Middle frontal gyrus (tissue), 1 donor: Measurements from ENCODE around the gene IER5L.

Source experiments
- DNase-seq: peaks from one replicate; pipeline ENCODE4 v3.0.0-alpha.2; 2015; ENCODE audit warnings: low spot score; ENCODE audit errors: extremely low spot score

IER5L gene

DNA sequence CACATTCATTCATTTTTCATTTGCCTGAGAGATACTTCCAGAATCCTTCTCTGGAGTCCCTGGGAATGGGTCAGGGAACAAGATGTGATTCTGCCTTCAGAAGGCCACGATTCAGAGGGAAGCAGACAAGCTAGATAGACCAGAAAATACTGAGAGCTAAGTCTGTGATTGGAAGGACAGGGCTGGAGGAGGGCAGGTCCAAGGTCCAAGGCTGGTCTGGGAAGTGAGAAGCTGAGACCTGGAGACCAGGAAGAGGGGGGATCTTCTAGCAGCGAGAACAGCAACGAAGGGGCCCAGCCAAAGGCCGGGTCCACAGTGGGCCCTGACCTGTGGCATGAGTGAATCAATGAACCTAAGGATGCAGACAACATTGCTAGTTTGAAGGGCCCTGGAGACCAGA, 4.1 kb upstream of the IER5L start:
- DNase-seq: no peak

GRCh38 chr9:129181246-129181645, 3.2 kb upstream of the IER5L start:
- DNase-seq: no peak

- no peak for DNase-seq
These were observed 714 bp upstream of the IER5L start for GRCh38 chr9:129178568-129179382.

- no peak for DNase-seq
These were observed 644 bp downstream of the IER5L start for GRCh38 chr9:129177443-129177790.

- DNase-seq: no peak
These were observed 1.2 kb downstream of the IER5L start for GRCh38 chr9:129176701-129177442.

DNA sequence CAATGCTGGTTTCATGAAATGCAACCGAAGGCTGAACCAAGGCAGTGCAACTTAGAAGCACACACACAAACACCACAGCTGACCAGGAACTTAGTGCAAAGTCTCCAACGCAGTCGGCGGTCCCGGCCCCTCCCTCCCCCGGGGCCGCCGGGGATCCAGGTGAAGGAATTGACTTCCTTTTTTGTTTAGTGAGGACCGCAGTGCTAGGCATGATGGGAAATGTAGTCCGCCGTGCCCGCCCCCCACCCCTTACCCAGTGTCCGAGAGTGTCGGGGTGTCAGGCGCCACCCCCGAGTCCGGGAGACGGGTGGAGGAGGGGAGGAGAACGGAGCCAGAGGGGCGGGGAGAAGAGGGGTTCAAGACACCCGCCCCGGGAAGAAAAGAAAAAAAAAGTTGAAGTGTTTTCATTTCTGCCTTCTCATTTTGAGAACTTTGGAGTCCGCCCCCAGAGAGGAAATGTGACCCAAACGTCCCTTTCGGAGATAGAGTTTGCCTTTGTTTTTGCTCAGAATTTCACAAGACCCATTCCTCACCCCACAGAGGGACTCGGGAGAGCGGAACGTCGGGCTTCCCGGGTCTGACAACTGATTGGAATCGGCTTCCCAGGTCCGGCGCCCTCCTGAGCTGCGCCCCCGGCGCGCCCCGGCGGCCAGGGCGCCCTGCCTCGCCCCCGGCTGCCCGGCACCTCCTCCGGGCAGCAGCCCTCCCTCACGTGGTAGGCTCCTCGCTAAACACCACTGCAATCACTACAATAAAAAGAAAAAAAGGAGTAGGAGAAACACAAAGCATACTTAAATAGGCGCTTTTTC, 2.0 kb downstream of the IER5L start:
- DNase-seq: peak; percentile 52

GRCh38 chr9:129175515-129175824, 2.6 kb downstream of the IER5L start:
- DNase-seq: peak; percentile 24

DNA sequence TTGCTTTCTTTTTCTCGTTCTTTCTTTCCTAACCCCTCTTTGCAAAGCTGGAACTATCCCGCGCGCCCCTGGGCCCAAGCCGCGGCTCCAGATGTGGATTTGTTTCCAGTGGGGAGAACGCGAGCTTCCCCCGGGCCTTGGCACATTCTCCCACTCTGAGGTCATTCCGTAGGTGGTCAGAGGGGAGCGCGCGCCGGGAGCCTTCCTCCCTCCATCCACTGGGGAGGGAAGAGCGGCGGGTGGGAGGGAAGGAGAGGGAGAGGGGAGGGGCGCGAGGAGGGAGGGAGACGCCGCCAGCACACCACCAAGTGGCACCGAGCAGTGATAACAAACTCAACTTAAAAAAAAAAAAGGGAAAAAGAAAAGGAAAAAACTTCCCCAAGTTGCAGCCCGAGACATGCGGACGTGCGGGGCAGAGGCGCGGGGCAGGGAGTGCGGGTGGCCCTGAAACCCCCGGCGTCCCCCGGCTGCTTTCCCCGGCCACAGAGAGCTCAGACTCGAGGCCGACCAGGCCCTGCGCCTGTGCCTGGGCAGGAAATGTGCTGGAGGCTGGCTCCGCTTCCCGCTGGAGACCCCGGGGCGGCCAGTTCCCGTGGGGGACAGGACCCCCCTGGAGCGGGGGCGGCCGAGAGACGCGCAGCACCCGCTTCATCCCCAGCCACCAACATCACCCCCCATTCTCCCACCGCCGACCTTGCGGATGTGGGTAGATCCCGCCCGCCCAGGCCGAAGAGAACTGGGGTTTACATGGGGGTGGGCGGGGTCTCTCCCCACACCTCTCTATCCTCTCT, 3.1 kb downstream of the IER5L start:
- DNase-seq: peak; percentile 31

- DNase-seq: peak; percentile 85
These were observed 3.8 kb downstream of the IER5L start for GRCh38 chr9:129174102-129174723.

DNA sequence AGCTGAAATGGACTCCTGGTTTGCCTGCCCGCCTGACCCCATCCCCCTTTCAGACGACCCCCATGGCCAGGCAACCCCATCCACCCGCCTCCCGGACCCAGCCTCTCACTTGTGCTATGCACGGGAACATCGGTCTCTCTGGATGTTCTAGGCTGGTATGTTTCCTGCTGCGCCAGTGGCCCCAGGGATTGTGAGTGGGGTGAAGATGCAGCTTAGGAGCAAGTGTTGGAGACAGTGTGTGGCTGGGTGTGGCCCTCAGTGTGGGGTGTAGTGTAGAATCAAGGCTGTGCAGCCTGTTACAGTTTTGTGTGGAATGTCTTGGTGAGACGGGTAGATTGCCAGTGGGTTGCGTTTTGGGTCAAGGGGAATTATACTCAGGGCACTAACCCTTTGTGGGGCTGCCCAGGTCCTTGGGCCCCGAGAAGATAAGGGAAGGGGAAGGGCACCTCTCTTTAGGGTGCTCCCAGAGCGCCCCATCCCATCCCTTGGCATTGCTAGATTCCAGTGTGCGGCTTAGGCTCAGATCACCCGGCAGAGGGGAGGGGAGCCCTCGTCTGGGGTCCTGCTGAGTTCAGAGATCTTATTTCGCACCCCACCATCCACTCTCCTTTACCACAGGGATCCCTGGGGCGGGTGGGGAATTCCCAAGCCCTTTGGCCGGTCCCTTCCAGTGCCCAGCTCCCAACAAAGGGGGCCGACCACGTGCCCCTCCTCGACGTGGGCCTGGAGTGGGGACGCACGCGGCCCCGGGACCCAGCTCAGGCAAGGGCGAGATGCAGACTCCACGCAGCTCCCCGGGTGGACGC, 4.6 kb downstream of the IER5L start:
- no peak for DNase-seq

DNA sequence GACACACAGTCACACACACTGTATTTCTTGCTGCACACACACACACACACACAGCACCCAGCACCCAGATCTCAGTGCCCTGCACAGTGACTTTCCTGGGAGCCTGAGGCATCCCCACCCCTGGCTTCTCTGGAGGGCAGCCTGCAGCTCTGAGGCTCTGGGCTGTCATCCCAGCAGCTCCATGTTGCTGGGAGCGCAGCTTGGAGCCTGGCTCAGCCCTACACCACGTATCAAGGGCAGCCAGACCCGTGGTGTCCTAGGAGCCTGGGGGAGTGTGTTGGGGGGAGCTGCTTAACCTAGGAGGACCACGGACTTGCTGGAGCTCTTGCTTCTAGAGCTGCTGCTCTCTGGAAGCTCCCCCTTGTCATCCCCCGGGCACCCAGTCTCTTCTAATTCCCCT, 5.2 kb downstream of the IER5L start:
- no peak for DNase-seq

- no peak for DNase-seq
These were observed 5.9 kb downstream of the IER5L start for GRCh38 chr9:129171993-129172751.

DNA sequence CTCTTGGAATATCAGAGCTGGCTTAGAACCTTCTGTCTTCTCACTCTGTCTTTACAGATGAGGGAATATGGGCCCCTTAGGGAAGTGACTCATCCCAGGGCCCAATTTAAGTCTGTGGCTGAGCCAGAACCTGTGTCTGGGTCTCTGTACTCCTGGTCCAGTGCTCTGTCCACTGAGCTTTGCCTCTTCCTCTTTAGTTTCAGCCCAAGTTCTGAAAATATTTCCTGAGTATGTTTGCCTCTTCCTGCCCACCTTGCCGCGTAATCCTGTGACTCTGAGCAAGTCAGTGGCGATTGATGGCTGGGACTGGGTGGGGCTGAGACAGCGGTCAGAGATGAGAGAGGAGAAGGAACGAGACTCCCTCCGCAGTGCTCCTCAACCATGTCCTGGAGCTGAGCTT, 7.8 kb downstream of the IER5L start:
- DNase-seq: no peak

- DNase-seq: no peak
These were observed 11.2 kb downstream of the IER5L start for GRCh38 chr9:129166623-129167557.

- no peak for DNase-seq
These were observed 12.9 kb downstream of the IER5L start for GRCh38 chr9:129165198-129165597.

GRCh38 chr9:129164246-129164930, 13.7 kb downstream of the IER5L start:
- no peak for DNase-seq

DNA sequence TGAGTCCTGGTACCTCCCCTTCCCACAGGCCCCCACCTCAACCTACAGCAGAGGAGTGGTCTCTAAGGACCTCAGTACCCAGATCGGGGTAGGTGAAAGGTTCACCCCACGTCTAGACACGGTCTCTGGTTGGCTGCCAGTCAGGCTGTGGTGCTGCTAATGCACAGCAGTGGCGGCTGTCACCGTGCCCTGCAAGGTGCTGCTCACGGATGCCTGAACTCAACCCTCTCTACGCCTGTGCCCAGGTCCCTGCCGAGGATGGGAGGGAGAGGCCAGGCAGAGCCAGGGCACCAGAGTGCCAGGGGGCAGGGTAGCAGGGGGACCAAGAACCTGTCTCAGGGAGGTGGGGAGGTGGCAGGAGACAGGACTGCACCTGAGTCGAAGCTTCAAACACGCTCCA, 14.3 kb downstream of the IER5L start:
- DNase-seq: no peak
